ENCODE measurements around the gene FNDC11. TPM values are rescaled to one million over a fixed set of nuclear protein-coding genes. Genes with fewer than 3 reads are reported as not detected.
"Not testable (repeated sequence)": the region's sequence is repeated elsewhere in the genome, so short reads cannot be mapped to it uniquely, and the experiment has no call there.

The FNDC11 gene
- total RNA-seq, 1 experiment from 2014 or later: 0.11 TPM

DNA sequence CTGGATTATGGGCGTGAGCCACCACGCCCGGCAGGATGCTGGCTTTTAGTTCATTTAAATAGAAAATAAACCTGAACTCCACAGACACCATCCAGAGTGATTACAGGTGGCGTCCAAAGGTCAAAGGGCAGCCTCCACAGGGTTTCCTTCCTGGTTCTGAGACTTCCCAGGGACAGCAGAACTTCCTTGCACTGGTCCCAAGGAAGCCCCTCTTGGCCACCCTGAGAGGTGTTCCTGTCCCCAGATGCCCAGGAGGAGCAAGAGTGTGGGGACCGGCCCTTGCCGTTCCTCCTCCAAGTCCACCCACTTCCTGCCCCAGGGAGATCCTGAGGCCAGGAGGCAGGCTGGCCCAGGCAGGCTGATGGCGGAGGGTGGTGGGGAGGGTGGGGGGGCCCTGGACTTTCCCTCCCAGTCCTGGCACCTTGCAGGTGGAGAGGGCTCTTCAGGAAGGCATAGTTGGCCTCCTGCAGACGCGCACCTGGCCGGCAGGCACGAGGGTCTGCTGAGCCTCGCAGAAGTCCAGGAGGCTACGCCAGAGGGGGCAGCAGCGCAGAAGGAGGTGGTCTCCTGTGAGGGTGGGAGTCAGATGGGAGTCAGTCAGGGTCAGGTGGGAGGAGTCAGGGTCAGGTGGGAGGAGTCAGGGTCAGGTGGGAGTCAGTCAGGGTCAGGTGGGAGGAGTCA, 5.0 kb downstream of the FNDC11 start:
- Histone ChIP-seq H3K9me3 (replicated peaks) (no peaks in the 10 kb centered on the region), H3K27me3 (replicated peaks) (no peaks in the 10 kb centered on the region), H3K4me1 (replicated peaks) (no peaks in the 10 kb centered on the region; the same call in 1 of the 2 replicates), H3K36me3 (peaks cover 27% of the 10 kb centered on the region), H3K4me3 (no peak overlapping the region), H3K27ac (no peak overlapping the region)
- no peak for DNase-seq (ENCODE audit: low read depth in 1 of 2, low spot score in 2 of 2)

DNA sequence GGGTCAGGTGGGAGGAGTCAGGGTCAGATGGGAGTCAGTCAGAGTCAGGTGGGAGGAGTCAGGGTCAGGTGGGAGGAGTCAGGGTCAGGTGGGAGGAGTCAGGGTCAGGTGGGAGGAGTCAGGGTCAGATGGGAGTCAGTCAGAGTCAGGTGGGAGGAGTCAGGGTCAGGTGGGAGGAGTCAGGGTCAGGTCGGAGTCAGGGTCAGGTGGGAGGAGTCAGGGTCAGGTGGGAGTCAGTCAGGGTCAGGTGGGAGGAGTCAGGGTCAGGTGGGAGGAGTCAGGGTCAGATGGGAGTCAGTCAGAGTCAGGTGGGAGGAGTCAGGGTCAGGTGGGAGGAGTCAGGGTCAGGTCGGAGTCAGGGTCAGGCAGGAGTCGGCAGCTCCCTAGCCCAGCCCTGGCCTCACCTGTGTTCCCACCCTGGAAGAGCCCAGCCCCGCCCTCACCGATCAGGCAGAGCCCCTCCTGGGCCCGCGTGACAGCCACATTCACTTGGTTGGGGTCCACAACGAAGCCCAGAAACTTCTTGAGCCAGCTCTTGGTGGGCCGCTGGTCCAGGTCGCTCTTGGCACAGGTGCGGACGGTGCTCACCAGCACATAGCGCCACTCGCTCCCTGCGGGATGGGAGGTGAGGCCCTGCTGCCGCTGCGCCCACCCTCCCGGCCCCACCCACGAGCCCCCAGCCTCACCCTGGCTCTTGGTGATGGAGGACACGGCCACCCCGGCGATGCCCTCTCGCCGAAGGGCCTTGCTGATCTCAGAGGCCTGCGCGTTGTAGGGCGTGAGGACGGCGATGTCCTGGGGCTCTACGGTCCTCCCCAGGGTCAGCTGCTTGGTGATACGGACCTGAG, 5.8 kb downstream of the FNDC11 start:
- not testable (repeated sequence) for H3K4me3 ChIP-seq; H3K9me3 ChIP-seq (replicated peaks); H3K4me1 ChIP-seq (replicated peaks); DNase-seq (ENCODE audit: low read depth in 1 of 2, low spot score in 2 of 2); H3K27ac ChIP-seq; H3K27me3 ChIP-seq (replicated peaks)
- peaks cover 34% of the 10 kb centered on the region for H3K36me3 ChIP-seq

DNA sequence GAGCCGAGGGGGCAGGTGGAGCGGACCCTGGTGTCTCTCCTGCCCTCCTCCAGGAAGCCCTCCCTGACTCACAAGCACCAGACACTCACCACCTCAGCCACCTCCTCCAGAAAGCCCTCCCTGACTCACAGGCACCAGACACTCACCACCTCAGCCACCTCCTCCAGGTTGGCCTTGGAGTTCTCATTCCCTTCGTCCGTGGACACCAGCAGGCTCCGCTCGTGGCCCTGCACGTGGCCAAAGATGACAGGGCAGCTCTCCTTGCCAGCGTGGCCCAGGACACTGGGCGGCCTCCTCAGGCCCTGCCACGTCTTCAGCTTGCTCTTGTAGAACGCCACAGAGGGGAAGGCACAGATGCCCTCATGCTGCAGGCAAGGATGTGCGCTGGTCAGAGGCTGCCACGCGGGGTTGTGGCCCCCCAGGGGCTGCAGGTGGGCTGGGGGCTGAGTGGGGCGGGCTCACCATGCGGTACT, 6.4 kb downstream of the FNDC11 start:
- no peak overlapping the region for H3K4me3 ChIP-seq
- H3K36me3 ChIP-seq: peaks cover 39% of the 10 kb centered on the region
- DNase-seq (ENCODE audit: low read depth in 1 of 2, low spot score in 2 of 2): no peak
- H3K4me1 ChIP-seq (replicated peaks): no peaks in the 10 kb centered on the region
- no peak overlapping the region for H3K27ac ChIP-seq
- H3K9me3 ChIP-seq (replicated peaks): no peaks in the 10 kb centered on the region
- H3K27me3 ChIP-seq (replicated peaks): no peaks in the 10 kb centered on the region

DNA sequence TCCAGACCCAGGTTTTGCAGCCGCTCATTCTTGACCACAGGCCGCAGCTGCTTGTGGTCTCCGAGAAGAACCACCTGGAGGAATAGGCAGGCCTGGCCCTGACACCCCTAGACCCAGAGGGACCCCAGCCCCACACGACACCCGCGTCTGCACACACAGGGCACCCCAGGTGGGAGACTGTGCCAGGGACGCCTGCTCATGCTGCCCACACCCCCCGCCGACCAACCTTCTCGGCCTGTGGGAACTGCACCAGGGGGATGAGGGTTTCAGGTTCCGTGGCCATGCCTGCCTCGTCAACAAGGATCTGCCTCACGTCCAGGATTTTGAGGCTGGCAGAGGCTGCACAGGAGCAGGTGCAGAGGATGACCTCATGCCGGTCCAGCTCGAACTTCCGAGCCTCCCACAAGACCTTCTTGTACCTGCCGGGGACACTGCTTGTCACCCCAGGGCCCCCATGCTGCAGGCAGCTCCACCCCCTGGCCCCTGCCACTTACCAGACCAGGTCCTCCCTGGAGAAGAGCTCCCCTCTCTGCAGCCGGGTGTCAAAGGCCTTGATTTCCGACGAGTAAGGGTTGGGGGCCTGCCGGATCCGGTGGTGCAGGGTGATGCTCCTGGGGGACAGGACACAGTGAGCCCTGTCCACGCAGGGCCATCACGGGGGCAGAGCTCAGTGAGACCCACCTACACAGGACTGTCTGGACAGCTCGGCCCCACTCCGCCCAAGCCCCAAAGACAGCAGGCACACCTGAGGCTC, 7.1 kb downstream of the FNDC11 start:
- H3K36me3 ChIP-seq: peaks cover 43% of the 10 kb centered on the region
- no peaks in the 10 kb centered on the region for H3K4me1 ChIP-seq (replicated peaks)
- no peak overlapping the region for H3K4me3 ChIP-seq
- no peak overlapping the region for H3K27ac ChIP-seq
- H3K9me3 ChIP-seq (replicated peaks): no peaks in the 10 kb centered on the region
- no peaks in the 10 kb centered on the region for H3K27me3 ChIP-seq (replicated peaks)
- no peak for DNase-seq (ENCODE audit: low read depth in 1 of 2, low spot score in 2 of 2)

DNA sequence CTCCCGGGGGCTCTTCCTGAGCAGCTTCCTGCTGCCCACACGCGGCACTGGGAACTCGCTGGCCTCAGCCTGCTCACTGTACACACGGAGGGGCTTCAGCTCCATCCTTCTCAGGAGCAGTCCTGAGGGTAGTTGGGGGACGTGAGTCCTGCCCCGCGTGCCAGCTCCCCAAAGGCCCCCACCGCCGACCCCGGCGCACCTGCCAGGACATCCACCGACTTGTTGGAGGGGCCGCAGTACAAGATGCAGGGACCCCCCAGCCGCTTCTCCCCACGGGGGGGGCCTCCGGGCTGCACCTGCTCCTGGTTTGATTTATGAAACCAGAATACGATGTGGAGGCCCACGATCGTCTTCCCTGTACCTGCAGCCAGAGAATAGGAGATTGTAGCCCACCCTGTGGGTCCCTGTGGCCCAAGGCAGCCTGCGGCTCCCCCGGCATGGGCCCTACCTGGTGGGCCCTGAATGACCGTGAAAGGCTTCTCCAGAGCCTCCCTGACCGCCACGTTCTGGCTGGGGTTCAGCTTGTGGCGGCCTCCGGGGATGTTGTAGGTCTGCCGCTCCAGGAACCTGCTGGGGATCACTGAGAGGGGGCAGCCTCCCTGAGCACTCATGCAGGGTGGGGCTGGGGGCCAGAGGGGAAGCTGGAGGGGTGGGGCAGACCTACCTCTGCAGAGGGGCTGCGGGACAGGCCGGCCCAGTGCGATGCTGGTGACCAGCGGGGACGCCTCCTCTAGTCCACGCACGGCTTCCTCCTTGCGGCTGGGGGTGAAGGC, 7.9 kb downstream of the FNDC11 start:
- Histone ChIP-seq H3K4me3 (no peak overlapping the region), H3K36me3 (peaks cover 45% of the 10 kb centered on the region)

DNA sequence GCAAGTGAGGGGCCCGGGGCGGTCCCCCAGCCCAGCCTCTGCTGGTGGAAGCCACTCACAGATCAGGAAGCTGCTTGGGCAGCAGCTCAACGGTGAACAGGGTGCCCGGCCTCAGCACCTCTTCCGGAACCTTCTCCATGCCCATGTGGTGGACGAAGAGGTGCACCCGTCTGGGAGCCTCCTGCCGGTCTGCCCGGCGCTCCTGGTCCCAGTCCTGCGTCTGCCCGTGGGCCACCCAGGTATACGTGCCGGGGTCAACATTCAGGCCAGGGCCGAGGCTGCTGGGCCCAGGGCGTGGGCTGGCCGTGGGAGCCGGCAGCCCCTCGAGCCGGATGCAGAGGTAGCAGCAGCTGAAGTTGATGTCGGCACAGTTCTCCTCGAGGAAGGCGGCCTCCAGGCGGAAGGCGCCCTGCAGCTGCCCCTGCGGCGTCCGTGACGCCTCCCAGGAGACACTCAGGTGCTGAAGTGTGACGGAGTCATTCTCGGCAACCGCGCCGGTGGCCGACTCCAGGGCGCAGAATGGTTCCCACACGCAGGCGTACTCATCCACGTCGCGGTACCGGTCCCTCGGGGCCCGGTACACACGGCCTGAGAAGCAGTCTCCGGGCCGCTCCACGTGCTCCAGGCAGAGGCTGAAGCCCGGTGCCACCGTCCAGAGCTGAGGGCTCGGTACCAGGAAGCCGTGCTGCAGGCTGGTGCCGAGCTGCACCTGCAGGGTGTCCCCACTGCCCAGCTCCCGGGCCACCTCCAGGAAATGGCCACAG, 8.7 kb downstream of the FNDC11 start:
- Histone ChIP-seq H3K4me3 (no peak overlapping the region), H3K4me1 (replicated peaks) (no peaks in the 10 kb centered on the region), H3K27me3 (replicated peaks) (no peaks in the 10 kb centered on the region), H3K27ac (no peak overlapping the region), H3K36me3 (peaks cover 53% of the 10 kb centered on the region), H3K9me3 (replicated peaks) (no peaks in the 10 kb centered on the region)
- no peak for DNase-seq (ENCODE audit: low read depth in 1 of 2, low spot score in 2 of 2)

More for the DNA sequence above, 7.9 kb downstream of the FNDC11 start:
- DNase-seq (ENCODE audit: low read depth in 1 of 2, low spot score in 2 of 2): no peak
- H3K27ac ChIP-seq: no peak overlapping the region
- no peaks in the 10 kb centered on the region for H3K9me3 ChIP-seq (replicated peaks)
- H3K27me3 ChIP-seq (replicated peaks): no peaks in the 10 kb centered on the region
- H3K4me1 ChIP-seq (replicated peaks): no peaks in the 10 kb centered on the region

DNA sequence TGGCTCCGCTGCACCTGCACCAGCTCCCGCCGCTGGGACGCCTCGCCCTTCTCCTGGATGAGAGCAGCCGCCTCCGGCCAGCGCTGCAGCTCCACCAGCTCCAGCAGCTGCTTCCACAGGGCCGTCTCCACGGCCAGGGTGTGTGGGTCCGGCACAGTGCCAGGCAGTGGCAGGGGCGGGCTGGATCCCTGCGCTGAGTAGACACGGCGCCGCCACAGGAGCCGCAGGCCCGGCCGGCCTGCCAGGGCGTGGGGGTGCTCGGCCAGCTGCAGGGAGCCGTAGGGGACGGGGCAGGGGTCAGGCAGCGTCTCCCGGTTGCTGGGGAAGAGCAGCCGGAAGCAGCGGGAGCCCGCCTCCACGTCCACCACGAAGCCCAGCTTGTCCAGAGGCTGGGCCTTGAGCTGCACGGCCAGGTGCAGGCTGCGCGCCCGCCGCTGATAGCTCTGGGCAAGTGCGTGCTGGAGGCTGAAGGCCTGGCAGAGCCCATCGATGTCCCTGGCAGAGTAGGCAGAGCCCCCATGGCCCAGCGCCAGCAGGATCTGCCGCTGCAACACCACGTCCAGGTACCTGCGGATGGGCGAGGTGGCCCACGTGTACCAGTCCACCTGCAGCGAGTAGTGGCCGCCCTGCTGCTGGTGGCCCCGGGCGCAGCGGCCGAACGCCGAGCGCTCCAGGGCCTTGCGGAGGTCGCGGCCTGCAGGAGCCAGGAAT, 9.4 kb downstream of the FNDC11 start:
- Histone ChIP-seq H3K4me3 (no peak overlapping the region), H3K36me3 (peaks cover 54% of the 10 kb centered on the region), H3K27ac (no peak overlapping the region), H3K4me1 (replicated peaks) (no peaks in the 10 kb centered on the region), H3K27me3 (replicated peaks) (no peaks in the 10 kb centered on the region), H3K9me3 (replicated peaks) (no peaks in the 10 kb centered on the region)
- DNase-seq (ENCODE audit: low read depth in 1 of 2, low spot score in 2 of 2): no peak

DNA sequence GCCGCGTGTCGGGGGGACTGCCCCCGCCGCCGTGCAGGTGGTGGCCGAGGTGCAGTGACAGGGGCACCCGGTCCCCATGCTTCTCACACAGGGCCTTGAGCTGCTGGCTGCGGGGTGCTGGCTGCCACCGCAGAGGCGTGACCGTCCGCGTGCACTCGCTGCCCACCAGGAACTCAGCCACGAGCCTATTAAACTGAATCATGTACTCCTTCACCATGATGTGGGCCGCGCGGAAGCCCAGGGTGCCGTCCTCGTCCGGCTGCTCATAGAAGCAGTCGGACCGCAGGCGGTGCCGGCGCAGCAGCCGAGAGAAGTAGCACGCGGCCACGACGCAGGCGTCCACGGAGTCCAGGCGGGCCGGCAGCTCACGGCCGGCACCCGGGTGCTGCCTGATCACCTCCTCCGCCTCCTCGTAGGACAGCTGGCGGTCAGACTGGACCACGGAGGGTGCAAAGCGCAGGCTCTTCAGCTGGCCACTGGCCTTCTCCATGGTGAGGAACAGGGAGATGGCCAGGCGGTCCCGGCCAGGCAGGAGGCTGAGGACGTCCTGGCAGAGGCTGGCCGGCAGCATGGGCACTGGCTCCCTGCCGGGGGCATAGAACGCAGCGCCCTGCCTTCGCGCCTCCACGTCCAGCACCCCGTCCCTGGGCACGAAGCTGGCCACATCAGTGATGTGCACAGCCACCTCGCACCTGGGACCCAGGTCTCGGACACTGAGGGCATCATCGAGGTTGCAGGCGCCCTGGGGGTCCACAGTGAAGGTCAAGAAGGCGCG, 10.3 kb downstream of the FNDC11 start:
- Histone ChIP-seq H3K4me3 (no peak overlapping the region), H3K4me1 (replicated peaks) (no peaks in the 10 kb centered on the region), H3K27ac (no peak overlapping the region), H3K27me3 (replicated peaks) (no peaks in the 10 kb centered on the region), H3K36me3 (peaks cover 57% of the 10 kb centered on the region), H3K9me3 (replicated peaks) (no peaks in the 10 kb centered on the region)
- DNase-seq (ENCODE audit: low read depth in 1 of 2, low spot score in 2 of 2): no peak

DNA sequence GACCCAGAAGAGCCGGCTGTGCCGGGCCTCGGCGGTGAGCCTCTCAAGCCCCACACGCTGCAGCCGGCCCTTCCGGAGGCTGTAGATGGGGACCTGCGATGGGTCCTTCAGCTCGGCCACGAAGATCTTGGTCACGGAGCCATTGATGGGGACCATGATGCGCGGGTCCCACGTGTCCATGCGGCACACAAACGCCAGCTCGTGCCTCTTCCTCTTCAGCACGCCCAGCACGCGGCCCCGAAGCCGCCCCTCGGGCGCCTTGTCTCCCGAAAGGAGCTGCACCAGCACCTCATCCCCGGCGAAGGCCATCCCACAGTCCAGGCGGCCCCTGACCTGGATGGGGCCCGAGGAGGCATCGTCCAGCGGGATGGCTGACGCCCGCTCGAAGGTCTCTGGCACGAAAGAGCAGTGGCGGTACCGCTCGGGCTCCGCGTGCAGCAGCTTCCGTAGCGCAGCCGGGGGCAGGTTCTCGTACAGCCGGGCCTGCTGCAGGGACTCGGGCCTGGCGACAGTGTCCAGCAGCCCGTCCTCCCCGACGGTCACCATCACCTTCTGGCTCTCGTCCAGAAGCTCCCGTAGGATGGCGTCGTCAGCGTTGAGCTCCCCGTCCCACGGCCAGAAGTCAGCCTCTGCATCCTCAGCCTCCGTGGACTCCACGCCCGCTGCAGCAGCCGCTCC, 11.2 kb downstream of the FNDC11 start:
- H3K36me3 ChIP-seq: peaks cover 53% of the 10 kb centered on the region

DNA sequence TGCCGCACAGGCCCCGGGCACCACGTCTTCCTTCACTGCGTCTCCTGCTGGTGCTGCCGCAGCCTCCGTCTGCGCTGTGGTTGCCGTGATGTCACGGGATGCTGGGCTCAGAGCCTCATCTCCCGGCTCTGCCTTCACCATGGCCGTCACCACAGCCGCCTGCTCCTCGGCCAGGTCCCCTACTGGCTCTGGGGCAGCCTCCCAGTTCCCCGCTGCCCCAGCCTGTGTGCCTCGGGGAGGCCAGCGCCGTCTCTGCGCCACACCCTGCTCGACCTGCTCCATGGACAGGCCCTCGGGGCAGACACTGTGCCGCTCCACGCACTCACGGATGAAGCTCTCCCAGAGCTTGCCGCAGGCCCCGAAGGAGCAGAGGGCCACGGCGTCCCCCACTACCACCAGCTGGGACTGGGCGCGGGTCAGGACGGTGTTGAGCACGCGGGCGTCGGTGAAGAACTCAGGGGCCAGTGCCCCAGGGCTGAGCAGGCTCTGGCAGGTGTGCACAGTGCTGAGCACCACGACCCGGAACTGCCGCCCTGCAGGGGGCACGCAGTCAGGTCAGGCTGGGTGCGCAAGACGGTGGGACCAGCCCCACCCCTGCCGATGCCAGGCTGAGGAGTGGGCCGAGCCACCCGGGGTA, 11.9 kb downstream of the FNDC11 start:
- H3K4me1 ChIP-seq (replicated peaks): no peaks in the 10 kb centered on the region
- H3K4me3 ChIP-seq: no peak overlapping the region
- peaks cover 50% of the 10 kb centered on the region for H3K36me3 ChIP-seq
- no peak overlapping the region for H3K27ac ChIP-seq
- DNase-seq (ENCODE audit: low read depth in 1 of 2, low spot score in 2 of 2): no peak
- no peaks in the 10 kb centered on the region for H3K9me3 ChIP-seq (replicated peaks)
- no peaks in the 10 kb centered on the region for H3K27me3 ChIP-seq (replicated peaks)

More for the DNA sequence above, 11.2 kb downstream of the FNDC11 start:
- H3K9me3 ChIP-seq (replicated peaks): no peaks in the 10 kb centered on the region
- DNase-seq (ENCODE audit: low read depth in 1 of 2, low spot score in 2 of 2): no peak
- no peak overlapping the region for H3K4me3 ChIP-seq
- H3K27ac ChIP-seq: no peak overlapping the region
- no peaks in the 10 kb centered on the region for H3K27me3 ChIP-seq (replicated peaks)
- no peaks in the 10 kb centered on the region for H3K4me1 ChIP-seq (replicated peaks)
